NCI-H2171 treated with DMSO at 0.1 percent for 48 hours (cell line): ENCODE results near the gene PPP1R12B.
A peak's percentile ranks its signal among the peaks of the same experiment; 100 is the strongest.
"Not testable (repeated sequence)": the region's sequence is repeated elsewhere in the genome, so short reads cannot be mapped to it uniquely, and the experiment has no call there.

Experiments
- DNase-seq: peaks from one replicate; lab custom pipeline; 2025; lab: John Stamatoyannopoulos, UW

The PPP1R12B gene

GRCh38 chr1:202349206-202349928 lies 868 bp downstream of the PPP1R12B start:
- no peak for DNase-seq

- no peak for DNase-seq
Measured at GRCh38 chr1:202351725-202352124, 3.2 kb downstream of the PPP1R12B start.

GRCh38 chr1:202352583-202353197 lies 4.2 kb downstream of the PPP1R12B start:
- DNase-seq, result not testable (repeated sequence)

- no peak for DNase-seq
Measured at GRCh38 chr1:202355944-202356553, 7.5 kb downstream of the PPP1R12B start.

GRCh38 chr1:202357506-202357905 lies 9.0 kb downstream of the PPP1R12B start:
- no peak for DNase-seq

- DNase-seq, result no peak
Measured at GRCh38 chr1:202361224-202361623, 12.7 kb downstream of the PPP1R12B start.

GRCh38 chr1:202361701-202362100 lies 13.2 kb downstream of the PPP1R12B start:
- no peak for DNase-seq

- DNase-seq, result no peak
Measured at GRCh38 chr1:202362212-202362611, 13.7 kb downstream of the PPP1R12B start.

GRCh38 chr1:202365092-202365815 lies 16.8 kb downstream of the PPP1R12B start:
- DNase-seq, result no peak

GRCh38 chr1:202367271-202367670 lies 18.8 kb downstream of the PPP1R12B start:
- DNase-seq, result peak; percentile 59

GRCh38 chr1:202370906-202371305 lies 22.4 kb downstream of the PPP1R12B start:
- DNase-seq, result not testable (repeated sequence)

GRCh38 chr1:202374099-202374498 lies 25.6 kb downstream of the PPP1R12B start:
- peak; percentile 17 for DNase-seq

- DNase-seq, result not testable (repeated sequence)
Measured at GRCh38 chr1:202375175-202375574, 26.7 kb downstream of the PPP1R12B start.

- no peak for DNase-seq
Measured at GRCh38 chr1:202376247-202376646, 27.7 kb downstream of the PPP1R12B start.

- not testable (repeated sequence) for DNase-seq
Measured at GRCh38 chr1:202379884-202380529, 31.5 kb downstream of the PPP1R12B start.

- not testable (repeated sequence) for DNase-seq
Measured at GRCh38 chr1:202380535-202380934, 32.0 kb downstream of the PPP1R12B start.

- not testable (repeated sequence) for DNase-seq
Measured at GRCh38 chr1:202381867-202382266, 33.4 kb downstream of the PPP1R12B start.

GRCh38 chr1:202395831-202396230 lies 47.3 kb downstream of the PPP1R12B start:
- not testable (repeated sequence) for DNase-seq

- DNase-seq, result no peak
Measured at GRCh38 chr1:202397256-202397655, 48.8 kb downstream of the PPP1R12B start.

- not testable (repeated sequence) for DNase-seq
Measured at GRCh38 chr1:202398439-202398838, 49.9 kb downstream of the PPP1R12B start.

GRCh38 chr1:202401771-202402170 lies 53.3 kb downstream of the PPP1R12B start:
- DNase-seq, result not testable (repeated sequence)

- DNase-seq, result not testable (repeated sequence)
Measured at GRCh38 chr1:202403381-202403780, 54.9 kb downstream of the PPP1R12B start.
